Measurements from ENCODE around the gene DHRS7. TPM values are rescaled to one million over a fixed set of nuclear protein-coding genes. Genes with fewer than 3 reads are reported as not detected.
"Not testable (repeated sequence)": the region's sequence is repeated elsewhere in the genome, so short reads cannot be mapped to it uniquely, and the experiment has no call there.

Gene DHRS7
- total and polyA plus RNA-seq, 2 experiments from 2014 or later, result 39.3 to 39.4 TPM

DNA sequence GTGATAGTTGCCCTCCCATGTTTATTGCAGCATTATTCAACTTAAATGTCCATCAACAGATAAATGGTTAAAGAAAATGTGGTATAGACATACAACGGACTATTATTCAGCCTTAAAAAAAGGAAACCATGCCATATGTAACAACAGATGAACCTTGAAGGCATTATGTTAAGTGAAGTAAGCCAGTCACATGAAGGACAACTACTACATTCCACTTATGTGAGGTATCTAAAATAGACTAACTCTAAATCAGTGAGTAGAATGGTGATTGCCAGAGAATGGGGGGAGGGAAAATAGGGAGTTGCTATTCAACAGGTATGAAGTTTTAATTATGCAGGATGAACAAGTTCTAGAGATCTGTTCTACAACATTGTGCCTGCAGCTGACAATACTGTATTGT is 63.4 kb downstream of the DHRS7 start (continued):
- TF ChIP-seq, protein P1, sequence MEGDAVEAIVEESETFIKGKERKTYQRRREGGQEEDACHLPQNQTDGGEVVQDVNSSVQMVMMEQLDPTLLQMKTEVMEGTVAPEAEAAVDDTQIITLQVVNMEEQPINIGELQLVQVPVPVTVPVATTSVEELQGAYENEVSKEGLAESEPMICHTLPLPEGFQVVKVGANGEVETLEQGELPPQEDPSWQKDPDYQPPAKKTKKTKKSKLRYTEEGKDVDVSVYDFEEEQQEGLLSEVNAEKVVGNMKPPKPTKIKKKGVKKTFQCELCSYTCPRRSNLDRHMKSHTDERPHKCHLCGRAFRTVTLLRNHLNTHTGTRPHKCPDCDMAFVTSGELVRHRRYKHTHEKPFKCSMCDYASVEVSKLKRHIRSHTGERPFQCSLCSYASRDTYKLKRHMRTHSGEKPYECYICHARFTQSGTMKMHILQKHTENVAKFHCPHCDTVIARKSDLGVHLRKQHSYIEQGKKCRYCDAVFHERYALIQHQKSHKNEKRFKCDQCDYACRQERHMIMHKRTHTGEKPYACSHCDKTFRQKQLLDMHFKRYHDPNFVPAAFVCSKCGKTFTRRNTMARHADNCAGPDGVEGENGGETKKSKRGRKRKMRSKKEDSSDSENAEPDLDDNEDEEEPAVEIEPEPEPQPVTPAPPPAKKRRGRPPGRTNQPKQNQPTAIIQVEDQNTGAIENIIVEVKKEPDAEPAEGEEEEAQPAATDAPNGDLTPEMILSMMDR (conservative IDR thresholded peaks at IDR 0.05; ENCODE audit: low read depth in 2 of 2), result no peak
- TF ChIP-seq, protein P2, sequence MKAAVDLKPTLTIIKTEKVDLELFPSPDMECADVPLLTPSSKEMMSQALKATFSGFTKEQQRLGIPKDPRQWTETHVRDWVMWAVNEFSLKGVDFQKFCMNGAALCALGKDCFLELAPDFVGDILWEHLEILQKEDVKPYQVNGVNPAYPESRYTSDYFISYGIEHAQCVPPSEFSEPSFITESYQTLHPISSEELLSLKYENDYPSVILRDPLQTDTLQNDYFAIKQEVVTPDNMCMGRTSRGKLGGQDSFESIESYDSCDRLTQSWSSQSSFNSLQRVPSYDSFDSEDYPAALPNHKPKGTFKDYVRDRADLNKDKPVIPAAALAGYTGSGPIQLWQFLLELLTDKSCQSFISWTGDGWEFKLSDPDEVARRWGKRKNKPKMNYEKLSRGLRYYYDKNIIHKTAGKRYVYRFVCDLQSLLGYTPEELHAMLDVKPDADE (IDR thresholded peaks at IDR 0.05), result no peak
- no peak for TF ChIP-seq NANOG (IDR thresholded peaks at IDR 0.05; ENCODE audit: borderline replicate concordance)
- TF ChIP-seq STAT1 (IDR thresholded peaks at IDR 0.05; ENCODE audit: unreplicated experiment), result no peak
- no peak for TF ChIP-seq ZNF331 (CRISPR knock-in tag; IDR thresholded peaks at IDR 0.05; ENCODE audit: low read depth)

DNA sequence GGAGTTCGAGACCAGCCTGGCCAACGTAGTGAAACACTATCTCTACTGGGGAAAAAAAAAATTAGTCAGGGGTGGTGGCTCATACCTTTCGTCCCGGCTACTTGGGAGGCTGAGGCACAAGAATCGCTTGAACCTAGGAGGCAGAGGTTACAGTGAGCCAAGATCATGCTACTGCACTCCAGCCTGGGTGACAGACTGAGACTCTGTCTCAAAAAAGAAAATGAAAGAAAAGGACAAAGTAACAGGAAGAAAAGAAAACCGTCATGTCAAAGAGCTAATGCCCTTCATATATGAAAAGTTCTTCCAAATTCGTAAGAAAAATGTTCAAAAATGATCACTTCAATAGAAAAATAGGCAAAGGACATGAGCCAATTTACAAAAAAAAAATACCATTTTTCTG is 65.3 kb downstream of the DHRS7 start:
- not testable (repeated sequence) for H3K9me3 Mint-ChIP-seq
- peaks cover 22% of the 10 kb centered on the region for H3K4me1 ChIP-seq (ENCODE audit: insufficient read depth)

DNA sequence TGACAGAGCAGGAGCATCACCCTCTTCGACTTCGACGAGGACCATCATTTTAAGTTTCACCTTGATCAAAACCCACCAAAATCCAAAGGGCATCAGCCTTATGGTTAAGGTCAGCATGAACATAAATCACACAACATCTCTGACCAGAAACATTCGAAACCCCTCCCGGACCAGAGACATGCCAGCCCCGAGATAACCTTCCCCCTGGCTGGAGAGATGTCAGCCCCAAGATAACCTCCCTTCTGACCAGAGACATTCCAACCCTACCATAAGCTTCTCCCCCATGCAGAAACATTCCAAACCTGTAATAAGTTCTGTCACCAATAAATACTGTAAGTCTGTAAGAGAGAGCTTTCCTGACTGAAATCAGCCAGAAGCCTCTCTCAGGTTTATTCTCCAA is 67.2 kb downstream of the DHRS7 start:
- H3K4me2 ChIP-seq, result no peak overlapping the region
- no peak overlapping the region for H3K4me3 ChIP-seq
- peaks cover 100% of the 10 kb centered on the region for H3K79me2 ChIP-seq (replicated peaks; ENCODE audit: insufficient read depth)
- H3K9me3 Mint-ChIP-seq, result no peaks in the 10 kb centered on the region
- ATAC-seq (no peak), DNase-seq (ENCODE audit: low spot score) (no peak)
- H3K4me1 ChIP-seq (ENCODE audit: insufficient read depth), result peaks cover 32% of the 10 kb centered on the region
- no peak overlapping the region for H3K27ac ChIP-seq (ENCODE audit: low read depth)
- H3K4me1 Mint-ChIP-seq, result peaks cover 36% of the 10 kb centered on the region
- H2AFZ ChIP-seq, result no peak overlapping the region
- H3F3A ChIP-seq (replicated peaks; ENCODE audit: low read depth), result no peaks in the 10 kb centered on the region
- H3K36me3 Mint-ChIP-seq (ENCODE audit: low read depth), result peaks cover 20% of the 10 kb centered on the region
- no peaks in the 10 kb centered on the region for H3K27me3 Mint-ChIP-seq (ENCODE audit: insufficient read depth, low read depth, poor library complexity)
- H3K36me3 ChIP-seq (ENCODE audit: insufficient read depth), result no peaks in the 10 kb centered on the region; the same call in 1 of the 2 replicates
- peaks cover 7% of the 10 kb centered on the region; the same call in 1 of the 2 replicates for H4K20me1 ChIP-seq (replicated peaks; ENCODE audit: insufficient read depth)
- H3K9me2 ChIP-seq (ENCODE audit: insufficient read depth), result no peaks in the 10 kb centered on the region
- H3K4me3 Mint-ChIP-seq, result no peak overlapping the region
- no peaks in the 10 kb centered on the region for H3K27me3 ChIP-seq (ENCODE audit: insufficient read depth)
- H3K27ac Mint-ChIP-seq, result no peak overlapping the region
- TF ChIP-seq, protein P3, sequence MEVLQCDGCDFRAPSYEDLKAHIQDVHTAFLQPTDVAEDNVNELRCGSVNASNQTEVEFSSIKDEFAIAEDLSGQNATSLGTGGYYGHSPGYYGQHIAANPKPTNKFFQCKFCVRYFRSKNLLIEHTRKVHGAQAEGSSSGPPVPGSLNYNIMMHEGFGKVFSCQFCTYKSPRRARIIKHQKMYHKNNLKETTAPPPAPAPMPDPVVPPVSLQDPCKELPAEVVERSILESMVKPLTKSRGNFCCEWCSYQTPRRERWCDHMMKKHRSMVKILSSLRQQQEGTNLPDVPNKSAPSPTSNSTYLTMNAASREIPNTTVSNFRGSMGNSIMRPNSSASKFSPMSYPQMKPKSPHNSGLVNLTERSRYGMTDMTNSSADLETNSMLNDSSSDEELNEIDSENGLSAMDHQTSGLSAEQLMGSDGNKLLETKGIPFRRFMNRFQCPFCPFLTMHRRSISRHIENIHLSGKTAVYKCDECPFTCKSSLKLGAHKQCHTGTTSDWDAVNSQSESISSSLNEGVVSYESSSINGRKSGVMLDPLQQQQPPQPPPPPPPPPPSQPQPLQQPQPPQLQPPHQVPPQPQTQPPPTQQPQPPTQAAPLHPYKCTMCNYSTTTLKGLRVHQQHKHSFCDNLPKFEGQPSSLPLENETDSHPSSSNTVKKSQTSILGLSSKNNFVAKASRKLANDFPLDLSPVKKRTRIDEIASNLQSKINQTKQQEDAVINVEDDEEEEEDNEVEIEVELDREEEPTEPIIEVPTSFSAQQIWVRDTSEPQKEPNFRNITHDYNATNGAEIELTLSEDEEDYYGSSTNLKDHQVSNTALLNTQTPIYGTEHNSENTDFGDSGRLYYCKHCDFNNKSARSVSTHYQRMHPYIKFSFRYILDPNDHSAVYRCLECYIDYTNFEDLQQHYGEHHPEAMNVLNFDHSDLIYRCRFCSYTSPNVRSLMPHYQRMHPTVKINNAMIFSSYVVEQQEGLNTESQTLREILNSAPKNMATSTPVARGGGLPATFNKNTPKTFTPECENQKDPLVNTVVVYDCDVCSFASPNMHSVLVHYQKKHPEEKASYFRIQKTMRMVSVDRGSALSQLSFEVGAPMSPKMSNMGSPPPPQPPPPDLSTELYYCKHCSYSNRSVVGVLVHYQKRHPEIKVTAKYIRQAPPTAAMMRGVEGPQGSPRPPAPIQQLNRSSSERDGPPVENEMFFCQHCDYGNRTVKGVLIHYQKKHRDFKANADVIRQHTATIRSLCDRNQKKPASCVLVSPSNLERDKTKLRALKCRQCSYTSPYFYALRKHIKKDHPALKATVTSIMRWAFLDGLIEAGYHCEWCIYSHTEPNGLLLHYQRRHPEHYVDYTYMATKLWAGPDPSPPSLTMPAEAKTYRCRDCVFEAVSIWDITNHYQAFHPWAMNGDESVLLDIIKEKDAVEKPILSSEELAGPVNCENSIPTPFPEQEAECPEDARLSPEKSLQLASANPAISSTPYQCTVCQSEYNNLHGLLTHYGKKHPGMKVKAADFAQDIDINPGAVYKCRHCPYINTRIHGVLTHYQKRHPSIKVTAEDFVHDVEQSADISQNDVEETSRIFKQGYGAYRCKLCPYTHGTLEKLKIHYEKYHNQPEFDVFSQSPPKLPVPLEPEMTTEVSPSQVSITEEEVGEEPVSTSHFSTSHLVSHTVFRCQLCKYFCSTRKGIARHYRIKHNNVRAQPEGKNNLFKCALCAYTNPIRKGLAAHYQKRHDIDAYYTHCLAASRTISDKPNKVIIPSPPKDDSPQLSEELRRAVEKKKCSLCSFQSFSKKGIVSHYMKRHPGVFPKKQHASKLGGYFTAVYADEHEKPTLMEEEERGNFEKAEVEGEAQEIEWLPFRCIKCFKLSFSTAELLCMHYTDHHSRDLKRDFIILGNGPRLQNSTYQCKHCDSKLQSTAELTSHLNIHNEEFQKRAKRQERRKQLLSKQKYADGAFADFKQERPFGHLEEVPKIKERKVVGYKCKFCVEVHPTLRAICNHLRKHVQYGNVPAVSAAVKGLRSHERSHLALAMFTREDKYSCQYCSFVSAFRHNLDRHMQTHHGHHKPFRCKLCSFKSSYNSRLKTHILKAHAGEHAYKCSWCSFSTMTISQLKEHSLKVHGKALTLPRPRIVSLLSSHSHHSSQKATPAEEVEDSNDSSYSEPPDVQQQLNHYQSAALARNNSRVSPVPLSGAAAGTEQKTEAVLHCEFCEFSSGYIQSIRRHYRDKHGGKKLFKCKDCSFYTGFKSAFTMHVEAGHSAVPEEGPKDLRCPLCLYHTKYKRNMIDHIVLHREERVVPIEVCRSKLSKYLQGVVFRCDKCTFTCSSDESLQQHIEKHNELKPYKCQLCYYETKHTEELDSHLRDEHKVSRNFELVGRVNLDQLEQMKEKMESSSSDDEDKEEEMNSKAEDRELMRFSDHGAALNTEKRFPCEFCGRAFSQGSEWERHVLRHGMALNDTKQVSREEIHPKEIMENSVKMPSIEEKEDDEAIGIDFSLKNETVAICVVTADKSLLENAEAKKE (CRISPR knock-in tag; IDR thresholded peaks at IDR 0.05), result no peak
- TF ChIP-seq JUNB (IDR thresholded peaks at IDR 0.05; ENCODE audit: unreplicated experiment) (no peak), STAT1 (IDR thresholded peaks at IDR 0.05; ENCODE audit: unreplicated experiment) (no peak), NANOG (IDR thresholded peaks at IDR 0.05; ENCODE audit: borderline replicate concordance) (no peak), CREB1 (CRISPR knock-in tag; IDR thresholded peaks at IDR 0.05; ENCODE audit: low read depth) (no peak), ZNF114 (CRISPR knock-in tag; IDR thresholded peaks at IDR 0.05) (no peak)
- TF ChIP-seq, protein P1 (conservative IDR thresholded peaks at IDR 0.05; ENCODE audit: low read depth in 2 of 2), result no peak

More for the DNA sequence above, 65.3 kb downstream of the DHRS7 start:
- H2AFZ ChIP-seq; DNase-seq (ENCODE audit: low spot score); H3K4me2 ChIP-seq; H3K27ac ChIP-seq (ENCODE audit: low read depth); H4K20me1 ChIP-seq (replicated peaks; ENCODE audit: insufficient read depth); H3K9me2 ChIP-seq (ENCODE audit: insufficient read depth); H3K27me3 ChIP-seq (ENCODE audit: insufficient read depth); H3K27ac Mint-ChIP-seq; H3K36me3 ChIP-seq (ENCODE audit: insufficient read depth); H3F3A ChIP-seq (replicated peaks; ENCODE audit: low read depth); H3K4me3 ChIP-seq; H3K27me3 Mint-ChIP-seq (ENCODE audit: insufficient read depth, low read depth, poor library complexity); ATAC-seq; H3K4me3 Mint-ChIP-seq: not testable (repeated sequence)
- Mint-ChIP-seq H3K4me1 (peaks cover 26% of the 10 kb centered on the region), H3K36me3 (ENCODE audit: low read depth) (peaks cover 23% of the 10 kb centered on the region)
- H3K79me2 ChIP-seq (replicated peaks; ENCODE audit: insufficient read depth), result peaks cover 100% of the 10 kb centered on the region
